ENCODE measurements around the gene AIFM3.
"Not testable (repeated sequence)": the region's sequence is repeated elsewhere in the genome, so short reads cannot be mapped to it uniquely, and the experiment has no call there.

The AIFM3 gene, protein sequence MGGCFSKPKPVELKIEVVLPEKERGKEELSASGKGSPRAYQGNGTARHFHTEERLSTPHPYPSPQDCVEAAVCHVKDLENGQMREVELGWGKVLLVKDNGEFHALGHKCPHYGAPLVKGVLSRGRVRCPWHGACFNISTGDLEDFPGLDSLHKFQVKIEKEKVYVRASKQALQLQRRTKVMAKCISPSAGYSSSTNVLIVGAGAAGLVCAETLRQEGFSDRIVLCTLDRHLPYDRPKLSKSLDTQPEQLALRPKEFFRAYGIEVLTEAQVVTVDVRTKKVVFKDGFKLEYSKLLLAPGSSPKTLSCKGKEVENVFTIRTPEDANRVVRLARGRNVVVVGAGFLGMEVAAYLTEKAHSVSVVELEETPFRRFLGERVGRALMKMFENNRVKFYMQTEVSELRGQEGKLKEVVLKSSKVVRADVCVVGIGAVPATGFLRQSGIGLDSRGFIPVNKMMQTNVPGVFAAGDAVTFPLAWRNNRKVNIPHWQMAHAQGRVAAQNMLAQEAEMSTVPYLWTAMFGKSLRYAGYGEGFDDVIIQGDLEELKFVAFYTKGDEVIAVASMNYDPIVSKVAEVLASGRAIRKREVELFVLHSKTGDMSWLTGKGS

DNA sequence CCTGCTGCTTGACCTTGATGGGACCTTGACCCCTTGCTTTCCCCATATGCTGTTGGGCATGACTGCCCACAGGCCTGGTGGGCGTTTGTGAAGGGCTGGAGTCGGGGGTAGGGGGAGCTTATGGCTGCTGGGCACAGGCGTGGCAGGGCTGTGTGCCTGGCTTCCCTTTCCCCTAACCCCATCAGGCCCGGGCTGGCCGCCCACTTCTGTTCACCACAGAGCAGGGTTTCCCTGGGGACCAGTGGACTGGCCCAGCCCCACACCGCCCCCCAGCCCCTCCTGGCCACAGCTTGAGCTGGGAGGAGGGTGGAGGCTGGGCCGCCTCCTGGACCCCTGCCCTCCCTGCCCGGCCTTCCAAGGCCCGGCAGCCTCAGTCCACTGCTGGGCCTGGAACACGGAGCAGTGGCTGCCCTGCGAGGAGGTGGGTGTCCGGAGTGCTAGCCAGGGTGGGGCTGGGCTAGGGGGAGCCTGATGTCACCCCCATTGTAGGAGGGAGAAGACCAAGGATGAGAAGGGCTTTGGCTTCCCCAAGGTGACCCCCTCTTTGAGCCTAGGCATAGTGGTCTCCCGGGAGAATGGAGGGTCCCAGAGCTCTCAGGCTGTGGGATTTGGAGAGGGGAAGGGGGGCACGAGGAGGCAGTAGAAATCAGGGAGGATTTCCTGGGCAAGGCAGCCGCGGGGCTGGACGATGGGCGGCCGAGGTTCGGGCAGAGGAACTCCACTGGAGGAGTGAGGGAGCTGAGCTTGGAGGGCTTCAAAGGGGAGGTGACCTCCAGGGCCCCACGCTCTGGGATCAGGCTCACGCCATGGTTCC is at the start of gene AIFM3:
Gene AIFM3, plus strand, starts transcription at position 373 of the 814 bp plus-strand sequence. CDS start 690 bp downstream, outside the sequence.
- DNase-seq, result no peak

GRCh38 chr22:20918663-20919218 is 48.3 kb upstream of the AIFM3 start:
- no peak for DNase-seq

- DNase-seq, result no peak
These were observed 47.3 kb upstream of the AIFM3 start for GRCh38 chr22:20919718-20920117.

- no peak for DNase-seq
These were observed 46.2 kb upstream of the AIFM3 start for GRCh38 chr22:20920881-20921203.

DNA sequence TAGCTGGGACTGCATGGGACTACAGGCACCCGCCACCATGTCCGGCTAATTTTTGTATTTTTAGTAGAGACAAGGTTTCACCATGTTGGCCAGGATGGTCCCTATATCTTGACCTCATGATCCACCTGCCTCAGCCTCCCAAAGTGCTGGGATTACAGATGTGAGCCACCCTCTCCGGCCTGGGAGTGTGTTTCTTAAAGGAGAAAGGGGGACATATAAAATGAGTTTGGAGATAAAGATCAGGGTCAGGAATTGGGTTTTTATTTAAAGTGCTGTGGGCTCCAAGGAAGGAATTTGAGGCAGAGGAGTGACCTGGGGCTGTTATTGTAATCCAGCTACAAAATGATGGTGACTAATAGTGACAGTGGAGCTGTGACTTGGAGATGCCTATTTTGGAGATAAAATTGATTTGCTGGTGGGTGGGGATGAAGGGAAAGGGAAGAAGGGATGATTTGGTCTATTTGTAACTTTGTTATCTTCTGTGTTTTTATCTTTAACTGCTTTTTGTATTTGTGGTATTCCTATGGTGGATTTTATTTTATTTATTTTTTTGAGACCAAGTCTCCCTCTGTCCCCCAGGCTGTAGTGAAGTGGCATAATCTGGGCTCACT is 44.8 kb upstream of the AIFM3 start:
- DNase-seq, result no peak

- no peak for DNase-seq
These were observed 40.8 kb upstream of the AIFM3 start for GRCh38 chr22:20926243-20926642.

- DNase-seq, result no peak
These were observed 39.0 kb upstream of the AIFM3 start for GRCh38 chr22:20927940-20928572.

GRCh38 chr22:20928573-20928967 is 38.5 kb upstream of the AIFM3 start:
- DNase-seq, result no peak

GRCh38 chr22:20930004-20930403 is 37.1 kb upstream of the AIFM3 start:
- DNase-seq, result no peak

GRCh38 chr22:20930435-20930834 is 36.6 kb upstream of the AIFM3 start:
- DNase-seq, result not testable (repeated sequence)

- DNase-seq, result no peak
These were observed 35.9 kb upstream of the AIFM3 start for GRCh38 chr22:20931126-20931654.

DNA sequence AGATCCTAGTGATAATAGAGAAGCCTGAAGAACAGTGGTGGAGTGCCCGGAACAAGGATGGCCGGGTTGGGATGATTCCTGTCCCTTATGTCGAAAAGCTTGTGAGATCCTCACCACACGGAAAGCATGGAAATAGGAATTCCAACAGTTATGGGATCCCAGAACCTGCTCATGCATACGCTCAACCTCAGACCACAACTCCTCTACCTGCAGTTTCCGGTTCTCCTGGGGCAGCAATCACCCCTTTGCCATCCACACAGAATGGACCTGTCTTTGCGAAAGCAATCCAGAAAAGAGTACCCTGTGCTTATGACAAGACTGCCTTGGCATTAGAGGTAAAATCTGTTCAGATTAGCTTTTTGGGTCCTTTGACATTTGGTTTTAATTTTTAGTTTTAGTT is 33.1 kb upstream of the AIFM3 start:
- DNase-seq, result no peak

DNA sequence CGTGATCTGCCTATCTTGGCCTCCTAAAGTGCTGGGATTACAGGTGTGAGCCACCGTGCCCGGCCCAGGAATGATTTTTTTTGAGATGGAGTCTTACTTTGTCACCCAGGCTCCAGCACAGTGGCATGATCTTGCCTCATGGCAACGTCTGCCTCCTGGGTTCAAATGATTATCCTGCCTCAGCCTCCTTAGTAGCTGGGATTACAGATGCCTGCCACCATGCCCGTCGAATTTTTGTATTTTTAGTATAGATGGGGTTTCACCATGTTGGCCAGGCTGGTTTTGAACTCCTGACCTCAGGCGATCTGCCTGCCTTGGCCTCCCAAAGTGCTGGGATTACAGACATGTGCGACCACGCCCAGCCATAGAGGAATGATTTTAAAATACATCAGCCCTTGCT is 32.0 kb upstream of the AIFM3 start:
- not testable (repeated sequence) for DNase-seq

DNA sequence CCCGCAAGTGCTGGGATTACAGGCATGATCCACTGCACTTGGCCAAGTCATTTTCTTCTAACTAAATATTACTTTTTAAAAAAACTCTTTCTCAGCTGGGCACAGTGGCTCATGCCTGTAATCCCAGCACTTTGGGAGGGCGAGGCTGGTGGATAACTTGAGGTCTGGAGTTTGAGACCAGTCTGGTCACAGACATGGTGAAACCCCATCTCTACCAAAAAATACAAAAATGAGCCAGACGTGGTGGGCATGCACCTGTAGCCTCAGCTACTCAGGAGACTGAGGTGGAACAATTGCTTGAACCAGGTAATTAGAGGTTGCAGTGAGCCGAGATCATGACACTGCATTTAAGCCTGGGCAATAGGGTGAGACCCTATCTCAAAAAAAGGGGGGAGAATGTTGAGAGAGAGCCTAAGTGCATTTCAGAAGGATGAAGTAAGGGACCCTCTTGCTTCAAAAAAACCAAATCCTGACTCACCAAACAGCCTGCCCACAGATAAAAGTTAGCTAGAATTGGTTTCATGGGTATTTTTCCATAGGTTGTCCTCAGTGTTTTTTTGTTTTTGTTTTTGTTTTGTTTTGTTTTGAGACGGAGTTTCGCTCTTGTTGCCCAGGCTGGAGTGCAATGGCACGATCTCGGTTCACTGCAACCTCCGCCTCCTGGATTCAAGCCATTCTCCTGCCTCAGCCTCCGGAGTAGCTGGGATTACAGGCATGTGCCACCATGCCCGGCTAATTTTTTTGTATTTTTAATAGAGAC is 31.1 kb upstream of the AIFM3 start:
- DNase-seq, result not testable (repeated sequence)

- no peak for DNase-seq
These were observed 29.8 kb upstream of the AIFM3 start for GRCh38 chr22:20937031-20937793.

DNA sequence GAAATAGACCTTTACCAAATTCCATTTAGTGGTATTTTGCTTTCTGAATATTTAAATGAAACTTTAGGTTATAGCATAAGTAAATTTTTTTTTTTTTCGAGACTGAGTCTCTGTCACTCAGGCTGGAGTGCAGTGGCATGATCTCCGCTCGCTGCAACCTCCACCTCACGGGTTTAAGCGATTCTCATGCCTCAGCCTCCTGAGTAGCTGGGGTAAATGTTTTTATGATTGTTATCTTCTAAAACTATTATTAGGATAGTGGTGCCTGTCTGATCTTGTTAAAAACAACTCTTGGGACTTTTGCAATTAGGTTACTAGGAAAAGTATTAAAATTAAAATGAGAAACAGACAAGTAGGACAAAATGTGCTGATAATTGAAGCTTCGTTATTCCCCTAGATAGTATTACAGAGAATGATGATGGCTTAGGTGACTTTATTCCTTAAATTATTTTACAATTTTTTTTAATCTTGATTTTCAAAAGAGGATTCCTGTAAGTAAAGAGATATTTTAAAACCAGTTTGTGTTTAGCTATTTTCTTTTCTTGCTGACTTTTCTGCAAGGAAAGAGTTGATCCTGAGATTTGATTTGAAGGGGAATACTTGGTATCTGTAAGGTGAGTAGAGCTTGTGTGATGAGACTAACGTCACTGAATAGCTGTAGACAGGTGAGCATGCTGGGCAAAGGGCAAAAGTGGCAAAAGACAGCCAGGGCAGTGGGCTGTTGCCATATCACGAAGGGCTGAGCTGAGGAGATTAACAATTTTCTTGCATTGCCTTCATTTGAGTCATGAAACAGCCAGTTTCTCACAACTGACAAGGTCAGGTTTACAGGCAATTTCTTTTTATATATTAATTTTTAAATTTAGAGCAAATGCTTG is 29.0 kb upstream of the AIFM3 start:
- no peak for DNase-seq

GRCh38 chr22:20939457-20940185 is 27.4 kb upstream of the AIFM3 start:
- DNase-seq, result not testable (repeated sequence)

DNA sequence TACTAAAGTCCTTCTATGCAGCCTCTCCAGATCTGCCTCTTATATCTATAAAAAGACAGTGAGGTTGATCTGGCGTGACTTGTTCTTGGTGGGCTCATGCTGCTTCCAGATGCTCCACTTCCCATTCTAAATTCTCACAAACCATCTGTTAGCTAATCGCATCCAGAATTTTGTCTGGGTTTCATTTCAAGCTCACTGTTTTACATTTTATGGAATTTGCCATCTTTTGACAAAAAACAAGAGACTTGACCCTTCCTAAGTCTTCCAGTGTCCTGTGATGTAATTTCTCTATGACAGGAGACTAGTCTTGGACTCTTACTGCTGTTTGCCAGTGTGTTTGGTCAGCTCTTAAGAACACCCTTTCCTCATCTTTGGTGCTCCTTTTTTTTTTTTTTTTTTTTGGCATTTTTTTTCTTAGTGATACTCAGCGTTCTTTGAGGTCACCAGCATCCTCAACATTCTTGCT is 26.8 kb upstream of the AIFM3 start:
- DNase-seq, result no peak

- no peak for DNase-seq
These were observed 26.1 kb upstream of the AIFM3 start for GRCh38 chr22:20940904-20941385.

Measured in CD4-positive, alpha-beta T cell treated with Interferon alpha-2 for 1 hour (primary cell).